ENCODE measurements around the gene WFDC11. TPM values are rescaled to one million over a fixed set of nuclear protein-coding genes. Genes with fewer than 3 reads are reported as not detected.
"Not testable (repeated sequence)": the region's sequence is repeated elsewhere in the genome, so short reads cannot be mapped to it uniquely, and the experiment has no call there.

Gene WFDC11
- not detected in 2 replicates for total RNA-seq (2022)
- percentile 8 among the genes with signal in this experiment for Bru-seq, nascent RNA
- BruChase-seq, experiment 1, labeled RNA remaining after a 2-hour chase: not detected
- not detected for BruChase-seq, experiment 2, labeled RNA remaining after a 6-hour chase
- long read RNA-seq: 0 reads

GRCh38 chr20:45670139-45670538 is at the start of gene WFDC11:
Gene WFDC11 (minus strand): TSS chr20:45670239. CDS start chr20:45650600, 19,639 bp downstream.
- no peaks in the 10 kb centered on the region for H3K4me1 Mint-ChIP-seq (ENCODE audit: low read depth, unreplicated experiment)
- BruUV-seq (replicated peaks): no TSS peak
- TF ChIP-seq, protein P1, sequence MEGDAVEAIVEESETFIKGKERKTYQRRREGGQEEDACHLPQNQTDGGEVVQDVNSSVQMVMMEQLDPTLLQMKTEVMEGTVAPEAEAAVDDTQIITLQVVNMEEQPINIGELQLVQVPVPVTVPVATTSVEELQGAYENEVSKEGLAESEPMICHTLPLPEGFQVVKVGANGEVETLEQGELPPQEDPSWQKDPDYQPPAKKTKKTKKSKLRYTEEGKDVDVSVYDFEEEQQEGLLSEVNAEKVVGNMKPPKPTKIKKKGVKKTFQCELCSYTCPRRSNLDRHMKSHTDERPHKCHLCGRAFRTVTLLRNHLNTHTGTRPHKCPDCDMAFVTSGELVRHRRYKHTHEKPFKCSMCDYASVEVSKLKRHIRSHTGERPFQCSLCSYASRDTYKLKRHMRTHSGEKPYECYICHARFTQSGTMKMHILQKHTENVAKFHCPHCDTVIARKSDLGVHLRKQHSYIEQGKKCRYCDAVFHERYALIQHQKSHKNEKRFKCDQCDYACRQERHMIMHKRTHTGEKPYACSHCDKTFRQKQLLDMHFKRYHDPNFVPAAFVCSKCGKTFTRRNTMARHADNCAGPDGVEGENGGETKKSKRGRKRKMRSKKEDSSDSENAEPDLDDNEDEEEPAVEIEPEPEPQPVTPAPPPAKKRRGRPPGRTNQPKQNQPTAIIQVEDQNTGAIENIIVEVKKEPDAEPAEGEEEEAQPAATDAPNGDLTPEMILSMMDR (IDR thresholded peaks at IDR 0.05; ENCODE audit: insufficient read depth in 1 of 2, low read depth in 1 of 2, low read length in 1 of 2, severe bottlenecking in 1 of 2, unreplicated experiment in 1 of 2): no peak
- Histone ChIP-seq H3K9me3 (no peaks in the 10 kb centered on the region), H3K4me3 (ENCODE audit: low read depth, low read length) (no peak within 1 kb of the TSS), H3K4me1 (no peaks in the 10 kb centered on the region), H3K27me3 (replicated peaks; ENCODE audit: control insufficient read depth, insufficient read depth, low read length) (no peaks in the 10 kb centered on the region), H3K36me3 (ENCODE audit: control insufficient read depth, insufficient read depth, low read length) (no peaks in the 10 kb centered on the region)
- H3K9me3 Mint-ChIP-seq (ENCODE audit: unreplicated experiment): peaks cover 3% of the 10 kb centered on the region
- H3K36me3 Mint-ChIP-seq (ENCODE audit: insufficient read depth, unreplicated experiment): no peaks in the 10 kb centered on the region
- no peak within 1 kb of the TSS for H3K27ac Mint-ChIP-seq (ENCODE audit: unreplicated experiment)
- intact Hi-C loops (cut with micrococcal nuclease; ENCODE audit: unreplicated experiment): loop anchor here (10.0 kb wide), 1 partner anchor 45 kb away; the partner anchor contains the start of gene WFDC10A
- H3K27me3 Mint-ChIP-seq (ENCODE audit: insufficient read depth, unreplicated experiment): peaks cover 25% of the 10 kb centered on the region
- no peak within 1 kb of the TSS for H3K4me3 Mint-ChIP-seq (ENCODE audit: unreplicated experiment)
- DNase-seq: no peak
- ChIA-PET CTCF (no interaction called here), POLR2A (no interaction called here)

- H3K9me3 Mint-ChIP-seq (ENCODE audit: unreplicated experiment); POLR2A ChIA-PET; H3K4me1 ChIP-seq; intact Hi-C loops (cut with micrococcal nuclease; ENCODE audit: unreplicated experiment); H3K4me3 Mint-ChIP-seq (ENCODE audit: unreplicated experiment); H3K4me1 Mint-ChIP-seq (ENCODE audit: low read depth, unreplicated experiment); H3K36me3 Mint-ChIP-seq (ENCODE audit: insufficient read depth, unreplicated experiment); DNase-seq; H3K4me3 ChIP-seq (ENCODE audit: low read depth, low read length); BruUV-seq (replicated peaks); H3K27ac Mint-ChIP-seq (ENCODE audit: unreplicated experiment); H3K27me3 ChIP-seq (replicated peaks; ENCODE audit: control insufficient read depth, insufficient read depth, low read length); CTCF ChIA-PET; H3K36me3 ChIP-seq (ENCODE audit: control insufficient read depth, insufficient read depth, low read length): not testable (repeated sequence)
- peaks cover 11% of the 10 kb centered on the region for H3K27me3 Mint-ChIP-seq (ENCODE audit: insufficient read depth, unreplicated experiment)
- peaks cover 19% of the 10 kb centered on the region for H3K9me3 ChIP-seq
Observed at GRCh38 chr20:45716141-45716688, 46.2 kb upstream of the WFDC11 start.

DNA sequence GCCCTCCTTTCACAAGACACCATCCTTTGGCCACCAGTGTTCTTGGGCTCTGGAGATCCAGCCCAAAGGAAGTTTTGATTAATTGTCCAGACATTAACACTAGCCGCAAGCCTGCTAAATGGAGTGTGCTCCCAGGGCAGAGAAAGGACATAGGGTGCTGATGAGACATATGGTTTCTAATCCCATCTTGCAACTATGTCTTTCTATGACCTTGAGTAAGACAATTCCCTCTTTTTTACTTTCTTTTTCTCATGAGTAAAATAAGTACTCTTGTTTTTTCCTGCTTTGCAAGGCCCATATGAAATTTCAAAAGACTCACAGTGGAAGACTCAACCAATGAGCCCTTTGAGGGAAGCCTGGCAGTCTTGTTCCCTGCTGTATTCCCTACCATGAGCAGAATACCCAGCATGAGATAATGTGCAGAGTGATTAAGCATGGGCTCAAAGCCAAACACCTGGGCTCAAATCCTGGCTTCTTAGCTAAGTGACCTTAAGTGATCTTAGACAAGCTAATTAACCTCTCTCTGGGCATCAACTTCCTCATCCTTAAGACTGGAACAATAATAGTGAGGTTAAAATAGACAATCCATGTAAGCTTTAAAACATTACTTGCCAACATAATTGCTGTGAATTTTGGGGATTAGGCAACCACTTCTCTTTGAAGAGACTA is 35.1 kb upstream of the WFDC11 start, which contains the start of gene WFDC10B:
Gene WFDC10B, minus strand, starts transcription at position 51 of the 669 bp plus-strand sequence. CDS start 19,027 bp downstream, outside the sequence.
- Mint-ChIP-seq H3K27me3 (ENCODE audit: insufficient read depth, unreplicated experiment) (peaks cover 18% of the 10 kb centered on the region), H3K4me3 (ENCODE audit: unreplicated experiment) (no peak within 1 kb of the TSS), H3K4me1 (ENCODE audit: low read depth, unreplicated experiment) (no peaks in the 10 kb centered on the region), H3K36me3 (ENCODE audit: insufficient read depth, unreplicated experiment) (no peaks in the 10 kb centered on the region), H3K27ac (ENCODE audit: unreplicated experiment) (no peak within 1 kb of the TSS), H3K9me3 (ENCODE audit: unreplicated experiment) (no peaks in the 10 kb centered on the region)
- CTCF ChIA-PET: no interaction called here
- H3K36me3 ChIP-seq (ENCODE audit: control insufficient read depth, insufficient read depth, low read length): no peaks in the 10 kb centered on the region
- no peak within 1 kb of the TSS for H3K4me3 ChIP-seq (ENCODE audit: low read depth, low read length)
- 0 out of 2 replicates have a peak, but pooled peaks cover 3% of the 10 kb centered on the region for H3K27me3 ChIP-seq (replicated peaks; ENCODE audit: control insufficient read depth, insufficient read depth, low read length)
- H3K9me3 ChIP-seq: no peaks in the 10 kb centered on the region
- H3K4me1 ChIP-seq: no peaks in the 10 kb centered on the region
- no peak for DNase-seq
- POLR2A ChIA-PET: no interaction called here
- intact Hi-C loops (cut with micrococcal nuclease; ENCODE audit: unreplicated experiment): no loop called here
- no TSS peak for BruUV-seq (replicated peaks)
- TF ChIP-seq, protein P1 (IDR thresholded peaks at IDR 0.05; ENCODE audit: insufficient read depth in 1 of 2, low read depth in 1 of 2, low read length in 1 of 2, severe bottlenecking in 1 of 2, unreplicated experiment in 1 of 2): no peak
